Muscle of leg (tissue), 11 donors: ENCODE results near the gene TRPM5. TPM values are rescaled to one million over a fixed set of nuclear protein-coding genes. Genes with fewer than 3 reads are reported as not detected.

Experiments
- DNase-seq: peaks from one replicate; pipeline ENCODE4 v3.0.0; 2013
- H3K27ac ChIP-seq: one replicate; pipeline ENCODE4 v1.5.1; 2013; ENCODE audit warnings: mild to moderate bottlenecking, low read length, control low read depth
- H3K27me3 ChIP-seq: one replicate; pipeline ENCODE4 v1.6.1; 2013; ENCODE audit warnings: low read length; ENCODE audit not compliant: control insufficient read depth, insufficient read depth
- H3K36me3 ChIP-seq: one replicate; pipeline ENCODE4 v1.6.1; 2013; ENCODE audit warnings: low read length; ENCODE audit not compliant: control insufficient read depth, insufficient read depth
- H3K4me1 ChIP-seq: one replicate; pipeline ENCODE4 v1.6.1; 2013; ENCODE audit warnings: low read length; ENCODE audit not compliant: control insufficient read depth, insufficient read depth
- H3K4me3 ChIP-seq: one replicate; pipeline ENCODE4 v1.5.1; 2013; ENCODE audit warnings: low read length, control low read depth
- H3K9me3 ChIP-seq: replicated peaks from 2 replicates; pipeline ENCODE4 v1.6.1; 2013; ENCODE audit warnings: low read depth, low read length; ENCODE audit not compliant: control insufficient read depth
- WGBS: methylation state at CpG from one replicate; pipeline ENCODE4 v1.1.5; 2013; ENCODE audit warnings: missing lambda C conversion rate; ENCODE audit not compliant: insufficient coverage; 5-methylcytosine and 5-hydroxymethylcytosine counted together
- polyA plus RNA-seq, 8 donors: library from polyadenylated mRNA; unstranded; fragments of 120-200 nt; gene quantifications; one replicate each; pipeline versions ENCODE4 v1.2.1 to v1.2.3, GENCODE V29; 2013; ENCODE audit warnings: inconsistent platforms in 1 of 8, low replicate concordance in 1 of 8; ENCODE audit not compliant: insufficient read length in 8 of 8, insufficient read depth in 1 of 8
- total RNA-seq: library from RNA; stranded (reverse); fragments of 120-200 nt; gene quantifications from one replicate; pipeline ENCODE4 v1.2.4, GENCODE V29; 2013

The TRPM5 gene
- total and polyA plus RNA-seq, 9 donors, result under 0.01 to 0.05 (median 0.04) TPM; not detected in 5

GRCh38 chr11:2406451-2406850 is 37.9 kb downstream of the TRPM5 start:
- WGBS, result 87% methylated on average over 14 of the region's 14 CpGs
- H3K27me3 ChIP-seq, result peaks cover 23% of the 10 kb centered on the region
- no peak overlapping the region for H3K4me3 ChIP-seq
- H3K36me3 ChIP-seq, result peaks cover 28% of the 10 kb centered on the region
- H3K27ac ChIP-seq, result no peak overlapping the region
- peaks cover 17% of the 10 kb centered on the region for H3K4me1 ChIP-seq
- no peak for DNase-seq
- no peaks in the 10 kb centered on the region for H3K9me3 ChIP-seq

GRCh38 chr11:2404735-2405196 is 39.5 kb downstream of the TRPM5 start:
- Histone ChIP-seq H3K36me3 (peaks cover 28% of the 10 kb centered on the region), H3K27me3 (peaks cover 12% of the 10 kb centered on the region), H3K4me3 (no peak overlapping the region), H3K4me1 (peaks cover 19% of the 10 kb centered on the region), H3K9me3 (no peaks in the 10 kb centered on the region), H3K27ac (no peak overlapping the region)
- WGBS, result 71% methylated on average over 11 of the region's 12 CpGs
- DNase-seq, result no peak

GRCh38 chr11:2402890-2403645 is 41.2 kb downstream of the TRPM5 start:
- DNase-seq, result no peak
- Histone ChIP-seq H3K27ac (no peak overlapping the region), H3K9me3 (no peaks in the 10 kb centered on the region), H3K36me3 (peaks cover 37% of the 10 kb centered on the region), H3K4me3 (no peak overlapping the region), H3K27me3 (no peaks in the 10 kb centered on the region), H3K4me1 (peaks cover 30% of the 10 kb centered on the region)
- 85% methylated on average over 29 of the region's 31 CpGs for WGBS

GRCh38 chr11:2402106-2402505 is 42.2 kb downstream of the TRPM5 start:
- no peaks in the 10 kb centered on the region for H3K9me3 ChIP-seq
- WGBS, result 84% methylated on average over 9 of the region's 13 CpGs
- no peak overlapping the region for H3K27ac ChIP-seq
- H3K4me1 ChIP-seq, result peaks cover 30% of the 10 kb centered on the region
- no peak for DNase-seq
- H3K36me3 ChIP-seq, result peaks cover 46% of the 10 kb centered on the region
- no peaks in the 10 kb centered on the region for H3K27me3 ChIP-seq
- no peak overlapping the region for H3K4me3 ChIP-seq

- no peak for DNase-seq
- H3K27me3 ChIP-seq, result no peaks in the 10 kb centered on the region
- WGBS, result 42% methylated on average over 12 of the region's 12 CpGs
- peak overlapping the region; percentile 100 for H3K27ac ChIP-seq
- peaks cover 30% of the 10 kb centered on the region for H3K4me1 ChIP-seq
- peak overlapping the region; percentile 93 for H3K4me3 ChIP-seq
- H3K36me3 ChIP-seq, result peaks cover 52% of the 10 kb centered on the region
- no peaks in the 10 kb centered on the region for H3K9me3 ChIP-seq
Measured at GRCh38 chr11:2401436-2401984, 42.8 kb downstream of the TRPM5 start.

GRCh38 chr11:2400762-2401435 is 43.4 kb downstream of the TRPM5 start:
- Histone ChIP-seq H3K27ac (peak overlapping the region; percentile 100), H3K27me3 (no peaks in the 10 kb centered on the region), H3K4me3 (peak overlapping the region; percentile 93), H3K4me1 (peaks cover 30% of the 10 kb centered on the region), H3K9me3 (no peaks in the 10 kb centered on the region), H3K36me3 (peaks cover 58% of the 10 kb centered on the region)
- DNase-seq, result no peak
- under 1% methylated on average over 45 of the region's 55 CpGs for WGBS

GRCh38 chr11:2400069-2400761 is 44.1 kb downstream of the TRPM5 start, which contains the start of gene TSSC4:
Gene TSSC4, plus strand, starts transcription at chr11:2400750. Its CDS starts 1,884 bp downstream, at chr11:2402634.
- Histone ChIP-seq H3K36me3 (peaks cover 64% of the 10 kb centered on the region), H3K4me1 (peaks cover 30% of the 10 kb centered on the region), H3K9me3 (no peaks in the 10 kb centered on the region), H3K27me3 (no peaks in the 10 kb centered on the region), H3K4me3 (peak within 1 kb of the TSS; percentile 96), H3K27ac (peak within 1 kb of the TSS; percentile 100)
- DNase-seq, result peak; percentile 100
- under 1% methylated on average over 66 of the region's 66 CpGs for WGBS

- Histone ChIP-seq H3K4me3 (peak overlapping the region; percentile 96), H3K27me3 (no peaks in the 10 kb centered on the region), H3K4me1 (peaks cover 30% of the 10 kb centered on the region), H3K9me3 (no peaks in the 10 kb centered on the region), H3K27ac (peak overlapping the region; percentile 100), H3K36me3 (peaks cover 69% of the 10 kb centered on the region)
- DNase-seq, result peak; percentile 57
- WGBS, result 5% methylated on average over 22 of the region's 23 CpGs
Measured at GRCh38 chr11:2399488-2400068, 44.7 kb downstream of the TRPM5 start.

- Histone ChIP-seq H3K4me3 (no peak overlapping the region), H3K27ac (peak overlapping the region; percentile 100), H3K4me1 (peaks cover 30% of the 10 kb centered on the region), H3K36me3 (peaks cover 71% of the 10 kb centered on the region), H3K27me3 (no peaks in the 10 kb centered on the region), H3K9me3 (no peaks in the 10 kb centered on the region)
- no peak for DNase-seq
- WGBS, result no CpG with 5 or more reads among the region's 7 CpGs
Measured at GRCh38 chr11:2398664-2399355, 45.5 kb downstream of the TRPM5 start.
